Prostate gland (tissue), 2 donors: ENCODE results near the gene PHF3.

Experiments
- CTCF ChIP-seq, 4 experiments: fragments of 200-600 bp in 2 of 4; fragments of 450-650 bp in 2 of 4; sonication (generic) in 2 of 4; IDR thresholded peaks; 1 replicate in 3 of 4; 2 replicates in 1 of 4; pipeline ENCODE4 v1.5.1; 2016 to 2019; ENCODE audit warnings: antibody characterized with exemption in 4 of 4, mild to moderate bottlenecking in 2 of 4, moderate library complexity in 2 of 4
- POLR2A ChIP-seq: fragments of 450-650 bp; IDR thresholded peaks from one replicate; pipeline ENCODE4 v1.6.1; 2016; ENCODE audit warnings: antibody characterized with exemption, mild to moderate bottlenecking

GRCh38 chr6:63673692-63674091 is 38.1 kb downstream of the PHF3 start:
- TF ChIP-seq CTCF (IDR thresholded peaks at IDR 0.05): no peak
- no peak for TF ChIP-seq POLR2A
